Epithelial cell of proximal tubule (primary cell): Measurements from ENCODE around the gene RSAD1. TPM values are rescaled to one million over a fixed set of nuclear protein-coding genes. Genes with fewer than 3 reads are reported as not detected.

Experiments used
- DNase-seq: peaks from one replicate; pipeline ENCODE4 v3.0.0-alpha.2; 2011; ENCODE audit warnings: low read depth
- H3K4me3 ChIP-seq: 2 replicates; pipeline ENCODE4 v1.5.1; 2011; ENCODE audit warnings: low read depth, mild to moderate bottlenecking, low read length
- CTCF ChIP-seq: conservative IDR thresholded peaks from 2 replicates; pipeline ENCODE4 v1.5.1; 2012; ENCODE audit warnings: low read depth, mild to moderate bottlenecking, low read length
- total RNA-seq: library from RNA; depleted of rRNA; stranded (reverse); fragments of >200 nt; gene quantifications from 2 replicates; pipeline ENCODE4 v1.2.3, GENCODE V29; 2015

The RSAD1 gene
- total RNA-seq, 1 donor from 2014 or later: 17.1 TPM

GRCh38 chr17:50501054-50501453 is 22.4 kb downstream of the RSAD1 start:
- TF ChIP-seq CTCF: peak; percentile 61
- H3K4me3 ChIP-seq: no peak overlapping the region
- DNase-seq: no peak

- TF ChIP-seq CTCF: no peak
Measured at GRCh38 chr17:50502301-50502990, 23.8 kb downstream of the RSAD1 start.

GRCh38 chr17:50505591-50506130 is 27.0 kb downstream of the RSAD1 start:
- no peak overlapping the region for H3K4me3 ChIP-seq
- no peak for DNase-seq
- no peak for TF ChIP-seq CTCF

More at GRCh38 chr17:50502301-50502990, 23.8 kb downstream of the RSAD1 start:
- H3K4me3 ChIP-seq: no peak overlapping the region
- DNase-seq: no peak

- H3K4me3 ChIP-seq: no peak overlapping the region
- no peak for TF ChIP-seq CTCF
- DNase-seq: no peak
Measured at GRCh38 chr17:50506298-50506697, 27.6 kb downstream of the RSAD1 start.

- TF ChIP-seq CTCF: no peak
- peak within 1 kb of the TSS; percentile 52 for H3K4me3 ChIP-seq
- no peak for DNase-seq
Measured at GRCh38 chr17:50507871-50508572, 29.4 kb downstream of the RSAD1 start, which contains the start of gene MYCBPAP. Gene MYCBPAP, plus strand, starts transcription at chr17:50508439. Its CDS starts 236 bp downstream, at chr17:50508675.

- H3K4me3 ChIP-seq: peak overlapping the region; percentile 52
- peak; percentile 13 for TF ChIP-seq CTCF
- DNase-seq: no peak
Measured at GRCh38 chr17:50508573-50509460, 30.2 kb downstream of the RSAD1 start.
